ENCODE data around the gene GKN1. TPM values are rescaled to one million over a fixed set of nuclear protein-coding genes. Genes with fewer than 3 reads are reported as not detected.

Gene GKN1
- total and polyA plus RNA-seq, 4 donors: 0.15 TPM; not detected in 3

DNA sequence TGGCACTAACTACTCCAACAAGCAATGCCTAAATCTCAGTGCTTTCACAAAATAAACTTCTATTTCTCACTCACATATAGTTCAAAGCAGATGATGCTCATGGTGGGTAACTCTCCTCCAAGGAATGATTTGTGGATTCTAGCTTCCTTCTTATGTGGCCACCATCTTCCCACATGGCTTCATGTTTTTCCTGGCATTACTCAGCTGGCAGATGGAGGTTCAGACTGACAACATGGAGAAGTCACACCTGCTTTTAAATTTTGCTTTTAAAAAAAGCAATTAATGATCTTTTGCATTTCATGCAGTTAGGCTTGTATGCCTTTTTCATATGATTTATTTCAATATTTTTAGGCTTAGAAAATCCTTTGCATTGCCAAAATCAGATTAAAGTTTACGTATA, 15.4 kb upstream of the GKN1 start:
- no peaks in the 10 kb centered on the region for H3K27me3 ChIP-seq (ENCODE audit: control insufficient read depth in 3 of 3, insufficient read depth in 3 of 3, low read length in 2 of 3)
- H3K4me1 ChIP-seq (ENCODE audit: control insufficient read depth in 5 of 5, insufficient read depth in 5 of 5, low read length in 5 of 5): no peaks in the 10 kb centered on the region
- no peak overlapping the region for H3K4me3 ChIP-seq
- DNase-seq: no peak
- WGBS, 2 donors: 95 to 96% methylated on average over 1 of the region's 1 CpG
- H3K27ac ChIP-seq (ENCODE audit: low read depth in 1 of 2, low read length in 1 of 2): no peak overlapping the region
- no peak for ATAC-seq (ENCODE audit: insufficient read depth, low FRiP score)
- no peaks in the 10 kb centered on the region for H3K36me3 ChIP-seq (ENCODE audit: control insufficient read depth in 4 of 4, insufficient read depth in 4 of 4, low read length in 4 of 4)
- TF ChIP-seq, protein P1, sequence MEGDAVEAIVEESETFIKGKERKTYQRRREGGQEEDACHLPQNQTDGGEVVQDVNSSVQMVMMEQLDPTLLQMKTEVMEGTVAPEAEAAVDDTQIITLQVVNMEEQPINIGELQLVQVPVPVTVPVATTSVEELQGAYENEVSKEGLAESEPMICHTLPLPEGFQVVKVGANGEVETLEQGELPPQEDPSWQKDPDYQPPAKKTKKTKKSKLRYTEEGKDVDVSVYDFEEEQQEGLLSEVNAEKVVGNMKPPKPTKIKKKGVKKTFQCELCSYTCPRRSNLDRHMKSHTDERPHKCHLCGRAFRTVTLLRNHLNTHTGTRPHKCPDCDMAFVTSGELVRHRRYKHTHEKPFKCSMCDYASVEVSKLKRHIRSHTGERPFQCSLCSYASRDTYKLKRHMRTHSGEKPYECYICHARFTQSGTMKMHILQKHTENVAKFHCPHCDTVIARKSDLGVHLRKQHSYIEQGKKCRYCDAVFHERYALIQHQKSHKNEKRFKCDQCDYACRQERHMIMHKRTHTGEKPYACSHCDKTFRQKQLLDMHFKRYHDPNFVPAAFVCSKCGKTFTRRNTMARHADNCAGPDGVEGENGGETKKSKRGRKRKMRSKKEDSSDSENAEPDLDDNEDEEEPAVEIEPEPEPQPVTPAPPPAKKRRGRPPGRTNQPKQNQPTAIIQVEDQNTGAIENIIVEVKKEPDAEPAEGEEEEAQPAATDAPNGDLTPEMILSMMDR (IDR thresholded peaks at IDR 0.05; ENCODE audit: control extremely low read depth, extremely low read depth): no peak
- H3K9me3 ChIP-seq (ENCODE audit: control insufficient read depth in 4 of 4, insufficient read depth in 3 of 4, low read length in 3 of 4): no peaks in the 10 kb centered on the region
- no peak overlapping the region for H3K9ac ChIP-seq (ENCODE audit: insufficient read depth in 1 of 2, low read length in 2 of 2)

DNA sequence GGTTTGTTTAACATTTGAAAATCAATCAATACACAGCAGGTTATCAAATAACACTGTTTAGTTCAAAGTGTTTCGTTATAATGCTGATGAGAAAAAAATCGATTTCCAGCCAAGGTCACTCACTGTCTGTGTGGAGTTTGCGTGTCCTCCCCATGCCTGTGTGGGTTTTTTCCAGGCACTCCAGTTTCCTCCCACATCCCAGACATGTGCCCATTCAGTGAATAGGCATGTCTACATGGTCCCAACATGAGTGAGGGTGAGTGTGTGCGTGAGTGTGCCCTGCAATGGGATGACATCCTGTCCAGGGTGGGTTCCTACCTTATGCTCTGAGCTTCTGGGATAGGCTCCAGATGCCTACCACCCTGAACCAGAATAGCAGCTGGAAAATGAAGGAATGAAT, 13.1 kb upstream of the GKN1 start:
- Histone ChIP-seq H3K9ac (ENCODE audit: insufficient read depth in 1 of 2, low read length in 2 of 2) (no peak overlapping the region), H3K4me3 (no peak overlapping the region), H3K36me3 (ENCODE audit: control insufficient read depth in 4 of 4, insufficient read depth in 4 of 4, low read length in 4 of 4) (no peaks in the 10 kb centered on the region), H3K9me3 (ENCODE audit: control insufficient read depth in 4 of 4, insufficient read depth in 3 of 4, low read length in 3 of 4) (no peaks in the 10 kb centered on the region), H3K27ac (ENCODE audit: low read depth in 1 of 2, low read length in 1 of 2) (no peak overlapping the region), H3K27me3 (ENCODE audit: control insufficient read depth in 3 of 3, insufficient read depth in 3 of 3, low read length in 2 of 3) (no peaks in the 10 kb centered on the region), H3K4me1 (ENCODE audit: control insufficient read depth in 5 of 5, insufficient read depth in 5 of 5, low read length in 5 of 5) (no peaks in the 10 kb centered on the region)
- TF ChIP-seq, protein P1 (IDR thresholded peaks at IDR 0.05; ENCODE audit: control extremely low read depth, extremely low read depth): no peak
- DNase-seq: no peak
- 91 to 95% methylated on average over 4 of the region's 4 CpGs for WGBS, 2 donors
- no peak for ATAC-seq (ENCODE audit: insufficient read depth, low FRiP score)

DNA sequence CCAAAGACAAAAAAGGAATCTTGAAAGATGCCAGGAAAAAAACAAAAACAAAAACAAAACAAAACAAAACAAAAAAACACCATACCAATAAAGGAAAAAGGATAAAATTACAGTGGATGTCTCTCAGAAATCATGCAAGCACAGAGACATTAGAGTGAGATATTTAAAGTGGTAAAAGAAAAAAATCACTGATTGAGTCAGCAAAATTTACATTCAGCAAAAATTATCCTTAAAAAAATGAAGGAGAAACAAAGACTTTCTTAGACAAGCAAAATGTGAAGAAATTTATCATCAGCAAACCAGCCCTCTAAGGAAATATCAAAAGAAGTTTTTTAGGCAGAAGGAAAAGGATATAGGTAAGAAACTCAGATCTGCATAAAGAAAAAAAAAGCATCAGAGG, 10.2 kb upstream of the GKN1 start:
- no peak for ATAC-seq (ENCODE audit: insufficient read depth, low FRiP score)
- Histone ChIP-seq H3K9ac (ENCODE audit: insufficient read depth in 1 of 2, low read length in 2 of 2) (no peak overlapping the region), H3K4me3 (no peak overlapping the region), H3K27ac (ENCODE audit: low read depth in 1 of 2, low read length in 1 of 2) (no peak overlapping the region), H3K4me1 (ENCODE audit: control insufficient read depth in 5 of 5, insufficient read depth in 5 of 5, low read length in 5 of 5) (no peaks in the 10 kb centered on the region), H3K27me3 (ENCODE audit: control insufficient read depth in 3 of 3, insufficient read depth in 3 of 3, low read length in 2 of 3) (no peaks in the 10 kb centered on the region), H3K36me3 (ENCODE audit: control insufficient read depth in 4 of 4, insufficient read depth in 4 of 4, low read length in 4 of 4) (no peaks in the 10 kb centered on the region), H3K9me3 (ENCODE audit: control insufficient read depth in 4 of 4, insufficient read depth in 3 of 4, low read length in 3 of 4) (no peaks in the 10 kb centered on the region)
- TF ChIP-seq, protein P1 (IDR thresholded peaks at IDR 0.05; ENCODE audit: control extremely low read depth, extremely low read depth): no peak
- no peak for DNase-seq

DNA sequence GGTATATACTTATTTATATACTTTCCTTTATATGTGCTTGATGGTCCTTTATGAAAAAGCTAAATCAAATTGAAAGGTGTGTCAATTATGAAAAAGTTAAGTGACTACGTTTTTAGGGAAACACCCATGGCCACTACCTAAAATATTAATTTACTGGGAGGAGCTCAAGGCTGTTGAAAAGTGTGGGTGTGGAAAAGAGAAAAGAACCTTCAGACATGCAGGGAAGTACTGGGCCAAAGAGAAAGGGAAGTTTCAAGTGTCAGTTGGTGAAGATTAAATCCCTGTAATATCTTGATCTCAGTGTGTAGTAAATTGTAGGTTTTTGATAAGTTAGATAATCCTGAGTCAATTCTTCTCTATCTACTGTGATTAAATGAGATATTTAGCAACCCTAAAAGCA, 6.2 kb upstream of the GKN1 start:
- TF ChIP-seq, protein P1 (IDR thresholded peaks at IDR 0.05; ENCODE audit: control extremely low read depth, extremely low read depth): no peak
- Histone ChIP-seq H3K27me3 (ENCODE audit: control insufficient read depth in 3 of 3, insufficient read depth in 3 of 3, low read length in 2 of 3) (no peaks in the 10 kb centered on the region), H3K9ac (ENCODE audit: insufficient read depth in 1 of 2, low read length in 2 of 2) (no peak overlapping the region), H3K27ac (ENCODE audit: low read depth in 1 of 2, low read length in 1 of 2) (no peak overlapping the region), H3K4me1 (ENCODE audit: control insufficient read depth in 5 of 5, insufficient read depth in 5 of 5, low read length in 5 of 5) (no peaks in the 10 kb centered on the region), H3K4me3 (no peak overlapping the region), H3K36me3 (ENCODE audit: control insufficient read depth in 4 of 4, insufficient read depth in 4 of 4, low read length in 4 of 4) (no peaks in the 10 kb centered on the region), H3K9me3 (ENCODE audit: control insufficient read depth in 4 of 4, insufficient read depth in 3 of 4, low read length in 3 of 4) (no peaks in the 10 kb centered on the region)
- no peak for DNase-seq
- no peak for ATAC-seq (ENCODE audit: insufficient read depth, low FRiP score)
- WGBS, 2 donors: 53 to 64% methylated on average over 1 of the region's 1 CpG

All from lung (tissue), 12 donors.